Mesendoderm (in vitro differentiated cells): ENCODE results near the gene SAMD14.

Experiments used
- DNase-seq: peaks from one replicate; pipeline ENCODE4 v3.0.0; 2013
- H2AK5ac ChIP-seq: 2 replicates; pipeline ENCODE4 v1.6.1; 2013; ENCODE audit warnings: low read length, inconsistent platforms
- H2BK120ac ChIP-seq: 2 replicates; pipeline ENCODE4 v1.6.1; 2013; ENCODE audit warnings: low read depth, mild to moderate bottlenecking, low read length, moderate library complexity, mixed read lengths
- H2BK15ac ChIP-seq: replicated peaks from 2 replicates; pipeline ENCODE4 v1.6.1; 2013; ENCODE audit warnings: low read depth, mild to moderate bottlenecking, moderate library complexity
- H2BK5ac ChIP-seq: 2 replicates; pipeline ENCODE4 v1.6.1; 2013; ENCODE audit warnings: low read length, inconsistent platforms
- H3K18ac ChIP-seq: 2 replicates; pipeline ENCODE4 v1.6.1; 2013; ENCODE audit warnings: mild to moderate bottlenecking, low read length, mixed read lengths
- H3K23ac ChIP-seq: one replicate; pipeline ENCODE4 v1.6.1; 2013; ENCODE audit warnings: low read length
- H3K27ac ChIP-seq: 2 replicates; pipeline ENCODE4 v1.5.1; 2013; ENCODE audit warnings: low read depth, mild to moderate bottlenecking, inconsistent platforms, low read length, moderate library complexity
- H3K27me3 ChIP-seq: 2 replicates; pipeline ENCODE4 v1.6.1; 2013; ENCODE audit warnings: low read length, control low read depth, mild to moderate bottlenecking, inconsistent platforms; ENCODE audit not compliant: insufficient read depth, poor library complexity
- H3K36me3 ChIP-seq: 2 replicates; pipeline ENCODE4 v1.6.1; 2013; ENCODE audit warnings: low read length, inconsistent platforms; ENCODE audit not compliant: control insufficient read depth, insufficient read depth
- H3K4ac ChIP-seq: one replicate; pipeline ENCODE4 v1.6.1; 2013; ENCODE audit warnings: low read depth, mild to moderate bottlenecking, low read length, moderate library complexity
- H3K4me1 ChIP-seq: 2 replicates; pipeline ENCODE4 v1.6.1; 2013; ENCODE audit warnings: low read depth, low read length, inconsistent platforms; ENCODE audit not compliant: control insufficient read depth
- H3K4me2 ChIP-seq: 2 replicates; pipeline ENCODE4 v1.6.1; 2013; ENCODE audit warnings: low read length
- H3K4me3 ChIP-seq: 2 replicates; pipeline ENCODE4 v1.5.1; 2013; ENCODE audit warnings: mild to moderate bottlenecking, low read length
- H3K56ac ChIP-seq: one replicate; pipeline ENCODE4 v1.6.1; 2013; ENCODE audit warnings: low read length
- H3K79me1 ChIP-seq: 2 replicates; pipeline ENCODE4 v1.6.1; 2013; ENCODE audit warnings: low read length, inconsistent platforms
- H3K79me2 ChIP-seq: 2 replicates; pipeline ENCODE4 v1.6.1; 2013; ENCODE audit warnings: mild to moderate bottlenecking, low read length; ENCODE audit not compliant: control insufficient read depth, insufficient read depth
- H3K9ac ChIP-seq: 2 replicates; pipeline ENCODE4 v1.6.1; 2013; ENCODE audit warnings: low read length, inconsistent platforms
- H4K5ac ChIP-seq: one replicate; pipeline ENCODE4 v1.6.1; 2013; ENCODE audit warnings: low read length
- H4K8ac ChIP-seq: one replicate; pipeline ENCODE4 v1.6.1; 2013; ENCODE audit warnings: low read depth, mild to moderate bottlenecking, control low read depth, low read length, moderate library complexity
- whole genome bisulfite sequencing: extraction: QIAGEN DNeasy Blood & Tissue Kit; methylation state at CpG from one replicate; pipeline ENCODE4 v1.1.7; 2013; ENCODE audit warnings: low lambda C conversion rate, missing lambda C conversion rate; ENCODE audit not compliant: insufficient coverage; ENCODE audit errors: extremely low coverage; 5-methylcytosine and 5-hydroxymethylcytosine counted together

Gene SAMD14

DNA sequence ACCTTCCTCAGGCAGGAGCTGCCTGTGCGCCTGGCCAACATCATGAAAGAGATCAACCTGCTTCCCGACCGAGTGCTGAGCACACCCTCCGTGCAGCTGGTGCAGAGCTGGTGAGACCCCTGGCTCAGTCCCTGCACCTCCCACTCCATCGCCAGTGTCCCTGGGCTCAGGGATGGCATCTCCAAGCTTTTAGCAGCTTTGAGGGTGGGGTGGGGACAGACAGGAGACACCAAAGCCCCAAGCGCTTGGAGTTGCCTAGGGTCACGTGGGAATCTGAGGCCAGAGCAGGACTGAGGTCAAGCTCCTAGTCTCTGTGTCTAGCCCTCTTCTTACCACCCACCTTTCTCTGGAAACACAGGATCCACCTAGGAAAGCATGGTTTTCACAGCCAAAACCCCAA lies 32.5 kb downstream of the SAMD14 start:
- Histone ChIP-seq H2BK15ac (no peak overlapping the region), H3K4ac (no peak overlapping the region), H3K79me1 (no peaks in the 10 kb centered on the region), H2BK120ac (no peak overlapping the region), H3K56ac (no peak overlapping the region), H2BK5ac (no peak overlapping the region), H2AK5ac (no peak overlapping the region), H3K27me3 (no peaks in the 10 kb centered on the region), H3K36me3 (no peaks in the 10 kb centered on the region), H3K4me2 (no peak overlapping the region), H3K4me3 (no peak overlapping the region), H3K9ac (no peak overlapping the region), H3K18ac (no peak overlapping the region), H3K23ac (no peak overlapping the region), H3K27ac (no peak overlapping the region), H4K5ac (no peak overlapping the region), H3K4me1 (peaks cover 11% of the 10 kb centered on the region), H4K8ac (no peak overlapping the region), H3K79me2 (no peaks in the 10 kb centered on the region)
- no peak for DNase-seq
- no CpG with 5 or more reads among the region's 7 CpGs for WGBS

DNA sequence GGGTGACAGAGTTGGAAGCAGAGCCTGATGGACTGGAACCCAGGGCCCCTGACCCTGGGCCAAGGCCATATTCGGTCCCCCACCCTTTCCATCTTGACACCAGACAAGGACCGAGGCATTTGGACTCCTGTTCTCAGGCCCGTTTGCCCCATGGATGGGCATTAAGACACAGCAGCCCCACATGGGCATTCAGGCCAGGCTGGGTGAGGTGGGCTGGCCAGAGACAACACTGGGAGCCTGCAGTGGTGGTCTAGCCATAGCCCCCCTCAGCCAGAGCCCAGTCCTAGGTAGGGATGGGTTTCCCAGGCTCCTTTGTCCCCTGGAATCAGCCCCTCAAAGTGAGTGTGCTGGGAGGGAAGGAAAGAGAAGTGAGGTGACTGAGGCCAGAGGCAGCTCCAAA lies 33.2 kb downstream of the SAMD14 start:
- Histone ChIP-seq H3K4me2 (no peak overlapping the region), H3K23ac (no peak overlapping the region), H3K4ac (no peak overlapping the region), H3K18ac (no peak overlapping the region), H3K27ac (no peak overlapping the region), H2BK15ac (no peak overlapping the region), H2BK120ac (no peak overlapping the region), H3K79me1 (no peaks in the 10 kb centered on the region), H3K56ac (no peak overlapping the region), H4K8ac (no peak overlapping the region), H2AK5ac (no peak overlapping the region), H4K5ac (no peak overlapping the region), H3K4me1 (peaks cover 9% of the 10 kb centered on the region), H3K9ac (no peak overlapping the region), H3K4me3 (no peak overlapping the region), H2BK5ac (no peak overlapping the region), H3K79me2 (no peaks in the 10 kb centered on the region), H3K36me3 (no peaks in the 10 kb centered on the region), H3K27me3 (no peaks in the 10 kb centered on the region)
- no peak for DNase-seq
- no CpG with 5 or more reads among the region's 3 CpGs for WGBS

DNA sequence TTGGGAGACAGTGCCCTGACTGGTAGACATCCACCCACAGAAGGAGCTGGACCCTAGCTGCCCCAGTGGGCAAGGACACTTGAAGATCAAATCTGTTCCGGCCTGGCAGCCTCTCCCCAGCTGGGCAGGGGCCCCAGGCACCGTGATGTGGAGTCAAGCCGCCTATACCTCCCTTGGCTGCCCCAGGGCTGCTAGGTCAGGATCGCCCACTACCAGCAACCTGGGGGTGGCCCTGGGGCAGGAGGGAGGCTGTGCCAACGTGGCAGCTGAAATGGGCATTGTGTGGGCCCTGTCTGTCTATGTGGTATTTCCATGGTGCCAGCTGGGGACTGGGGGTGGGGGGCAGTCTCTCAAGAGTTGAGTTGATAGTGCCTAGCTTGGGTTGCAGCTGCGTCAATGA lies 33.9 kb downstream of the SAMD14 start:
- no peaks in the 10 kb centered on the region for H3K36me3 ChIP-seq
- no peak overlapping the region for H4K5ac ChIP-seq
- H3K4me3 ChIP-seq: no peak overlapping the region
- no CpG with 5 or more reads among the region's 6 CpGs for whole genome bisulfite sequencing
- H3K4ac ChIP-seq: no peak overlapping the region
- H2AK5ac ChIP-seq: no peak overlapping the region
- H3K23ac ChIP-seq: no peak overlapping the region
- H3K9ac ChIP-seq: peak overlapping the region; percentile 77
- H3K27me3 ChIP-seq: no peaks in the 10 kb centered on the region
- H3K18ac ChIP-seq: no peak overlapping the region
- no peak overlapping the region for H2BK5ac ChIP-seq
- no peaks in the 10 kb centered on the region for H3K79me1 ChIP-seq
- no peak overlapping the region for H2BK15ac ChIP-seq
- H4K8ac ChIP-seq: no peak overlapping the region
- H3K4me2 ChIP-seq: peak overlapping the region; percentile 69
- no peaks in the 10 kb centered on the region for H3K79me2 ChIP-seq
- no peak for DNase-seq
- peak overlapping the region; percentile 89 for H3K56ac ChIP-seq
- H3K27ac ChIP-seq: no peak overlapping the region
- no peak overlapping the region for H2BK120ac ChIP-seq
- peaks cover 4% of the 10 kb centered on the region for H3K4me1 ChIP-seq

DNA sequence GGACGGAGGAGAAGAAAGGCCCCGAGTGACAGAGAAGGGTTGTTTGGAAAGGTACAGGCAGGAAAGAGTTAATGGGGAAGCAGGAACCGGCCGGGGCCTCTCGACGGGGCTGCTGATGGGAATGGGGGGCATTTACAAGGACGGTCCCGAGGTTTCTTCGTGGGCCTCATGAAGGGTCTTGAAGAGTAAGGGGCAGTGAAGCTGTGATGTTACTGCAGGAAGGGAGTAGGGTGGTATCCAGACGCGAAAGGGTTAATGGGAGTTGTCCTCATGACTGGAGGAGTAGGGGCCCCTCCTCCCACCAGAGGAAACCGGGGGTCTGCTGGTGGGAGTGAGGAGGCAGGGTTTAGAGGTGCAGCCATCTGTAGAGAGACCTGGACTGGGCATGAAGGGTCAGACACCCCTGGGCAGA lies 34.3 kb downstream of the SAMD14 start:
- Histone ChIP-seq H3K4me3 (peak overlapping the region; percentile 75), H2BK5ac (no peak overlapping the region), H3K56ac (peak overlapping the region; percentile 89), H3K27me3 (no peaks in the 10 kb centered on the region), H2BK15ac (no peak overlapping the region), H3K36me3 (no peaks in the 10 kb centered on the region), H3K18ac (peak overlapping the region; percentile 41), H3K9ac (peak overlapping the region; percentile 77), H3K4me2 (peak overlapping the region; percentile 69), H3K79me2 (no peaks in the 10 kb centered on the region), H3K4me1 (peaks cover under 1% of the 10 kb centered on the region), H4K8ac (no peak overlapping the region), H2AK5ac (no peak overlapping the region), H3K27ac (no peak overlapping the region), H3K79me1 (no peaks in the 10 kb centered on the region), H3K23ac (no peak overlapping the region), H3K4ac (no peak overlapping the region), H2BK120ac (no peak overlapping the region), H4K5ac (no peak overlapping the region)
- no peak for DNase-seq
- no CpG with 5 or more reads among the region's 12 CpGs for WGBS

DNA sequence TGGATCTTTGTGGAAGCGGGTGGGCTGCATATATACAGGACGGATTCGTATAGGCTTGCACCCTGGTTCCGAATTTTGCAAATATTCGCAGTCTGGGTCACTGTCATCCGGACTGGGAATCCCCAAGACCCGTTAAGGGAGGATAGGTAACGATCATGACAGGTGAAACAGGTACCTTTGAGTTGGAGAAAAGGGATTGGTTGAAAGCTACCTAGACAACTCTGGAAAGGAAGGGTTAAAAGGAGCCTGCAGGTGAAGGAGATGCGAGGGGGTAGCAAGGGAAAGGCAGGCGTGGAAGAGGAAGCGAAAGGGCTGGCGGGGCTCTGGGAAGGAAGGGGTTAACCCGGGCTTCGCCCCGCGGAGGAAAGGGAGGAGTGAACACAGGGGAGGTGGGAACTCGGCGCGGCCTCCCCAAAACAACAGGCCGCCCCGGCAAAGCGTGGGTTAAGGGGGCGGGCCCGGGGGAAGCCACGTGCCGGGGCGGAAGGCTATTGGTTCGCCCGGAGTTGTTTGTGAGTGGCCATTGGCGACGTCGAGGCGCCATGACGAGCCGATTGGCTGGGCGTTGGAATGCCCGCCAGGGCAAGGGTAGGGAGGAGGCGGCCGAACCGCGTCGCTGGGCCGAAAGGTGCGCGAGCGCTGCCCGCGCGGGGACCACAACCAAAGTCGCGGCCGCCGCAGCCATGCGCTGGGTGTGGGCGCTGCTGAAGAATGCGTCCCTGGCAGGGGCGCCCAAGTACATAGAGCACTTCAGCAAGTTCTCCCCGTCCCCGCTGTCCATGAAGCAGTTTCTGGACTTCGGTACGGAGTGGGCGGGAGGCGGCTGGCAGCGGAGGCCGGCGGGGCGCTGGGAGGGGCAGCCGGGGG lies 35.0 kb downstream of the SAMD14 start, which contains the start of gene PDK2:
PDK2 (plus strand) TSS at position 599 of the 867 bp plus-strand sequence; CDS start at position 684, 85 bp downstream.
- WGBS: no CpG with 5 or more reads among the region's 68 CpGs
- no peaks in the 10 kb centered on the region for H3K27me3 ChIP-seq
- no peaks in the 10 kb centered on the region for H3K4me1 ChIP-seq
- no peaks in the 10 kb centered on the region for H3K79me2 ChIP-seq
- DNase-seq: peak; percentile 98
- H4K8ac ChIP-seq: no peak within 1 kb of the TSS
- H2BK15ac ChIP-seq: no peak within 1 kb of the TSS
- no peak within 1 kb of the TSS for H3K4ac ChIP-seq
- H3K4me3 ChIP-seq: peak within 1 kb of the TSS; percentile 75
- no peak within 1 kb of the TSS for H2BK120ac ChIP-seq
- H3K56ac ChIP-seq: peak within 1 kb of the TSS; percentile 89
- H3K79me1 ChIP-seq: no peaks in the 10 kb centered on the region
- no peak within 1 kb of the TSS for H4K5ac ChIP-seq
- no peak within 1 kb of the TSS for H3K23ac ChIP-seq
- H2AK5ac ChIP-seq: no peak within 1 kb of the TSS
- H3K4me2 ChIP-seq: peak within 1 kb of the TSS; percentile 69
- H2BK5ac ChIP-seq: no peak within 1 kb of the TSS
- peak within 1 kb of the TSS; percentile 41 for H3K18ac ChIP-seq
- H3K9ac ChIP-seq: peak within 1 kb of the TSS; percentile 77
- H3K36me3 ChIP-seq: no peaks in the 10 kb centered on the region
- H3K27ac ChIP-seq: no peak within 1 kb of the TSS
